ENCODE data around the gene PFDN4. TPM values are rescaled to one million over a fixed set of nuclear protein-coding genes. Genes with fewer than 3 reads are reported as not detected.

PFDN4 gene
- total RNA-seq, 4 donors from 2014 or later = 36.8 to 90.2 (median 64.8) TPM

DNA sequence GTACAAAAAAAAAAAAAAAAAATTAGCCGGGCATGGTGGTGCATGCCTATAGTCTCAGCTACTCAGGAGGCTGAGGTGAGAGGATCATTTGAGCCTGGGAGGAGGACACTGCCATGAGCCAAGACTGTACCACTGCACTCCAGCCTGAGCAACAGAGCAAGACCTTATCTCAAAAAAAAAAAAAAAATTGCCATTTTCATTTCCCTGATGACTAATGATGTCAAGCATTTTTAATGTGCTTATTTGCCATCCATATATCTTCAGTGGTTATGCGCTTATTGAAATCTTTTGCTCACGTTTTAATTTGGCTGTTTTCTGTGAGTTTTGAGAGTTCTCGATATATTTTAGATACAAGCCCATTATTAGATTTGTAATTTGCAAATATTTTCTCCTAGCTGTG, 46.7 kb downstream of the PFDN4 start:
- ATAC-seq (no peak), DNase-seq (no peak)
- H3K9me3 ChIP-seq = no peaks in the 10 kb centered on the region
- H3K4me1 ChIP-seq = no peaks in the 10 kb centered on the region
- in situ Hi-C loops (cut with MboI; ENCODE audit: low sequenced_read_pairs in 4 of 4) (no loop called here), intact Hi-C loops (cut with DNase I; ENCODE audit: low total_unique reads) (no loop called here)
- H3K36me3 ChIP-seq = no peaks in the 10 kb centered on the region
- no peak overlapping the region for H3K27ac ChIP-seq
- TF ChIP-seq, protein P1, sequence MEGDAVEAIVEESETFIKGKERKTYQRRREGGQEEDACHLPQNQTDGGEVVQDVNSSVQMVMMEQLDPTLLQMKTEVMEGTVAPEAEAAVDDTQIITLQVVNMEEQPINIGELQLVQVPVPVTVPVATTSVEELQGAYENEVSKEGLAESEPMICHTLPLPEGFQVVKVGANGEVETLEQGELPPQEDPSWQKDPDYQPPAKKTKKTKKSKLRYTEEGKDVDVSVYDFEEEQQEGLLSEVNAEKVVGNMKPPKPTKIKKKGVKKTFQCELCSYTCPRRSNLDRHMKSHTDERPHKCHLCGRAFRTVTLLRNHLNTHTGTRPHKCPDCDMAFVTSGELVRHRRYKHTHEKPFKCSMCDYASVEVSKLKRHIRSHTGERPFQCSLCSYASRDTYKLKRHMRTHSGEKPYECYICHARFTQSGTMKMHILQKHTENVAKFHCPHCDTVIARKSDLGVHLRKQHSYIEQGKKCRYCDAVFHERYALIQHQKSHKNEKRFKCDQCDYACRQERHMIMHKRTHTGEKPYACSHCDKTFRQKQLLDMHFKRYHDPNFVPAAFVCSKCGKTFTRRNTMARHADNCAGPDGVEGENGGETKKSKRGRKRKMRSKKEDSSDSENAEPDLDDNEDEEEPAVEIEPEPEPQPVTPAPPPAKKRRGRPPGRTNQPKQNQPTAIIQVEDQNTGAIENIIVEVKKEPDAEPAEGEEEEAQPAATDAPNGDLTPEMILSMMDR (IDR thresholded peaks at IDR 0.05 in 4 of 5, conservative IDR thresholded peaks at IDR 0.05 in 1 of 5) = no peak
- no peak for TF ChIP-seq POLR2A (IDR thresholded peaks at IDR 0.05)
- H3K4me3 ChIP-seq = no peak overlapping the region
- H3K27me3 ChIP-seq = no peaks in the 10 kb centered on the region

GRCh38 chr20:54255157-54255556, 47.3 kb downstream of the PFDN4 start:
- DNase-seq (no peak), ATAC-seq (no peak)
- Histone ChIP-seq H3K4me1 (no peaks in the 10 kb centered on the region), H3K27me3 (no peaks in the 10 kb centered on the region), H3K4me3 (no peak overlapping the region), H3K27ac (no peak overlapping the region), H3K9me3 (no peaks in the 10 kb centered on the region), H3K36me3 (no peaks in the 10 kb centered on the region)
- intact Hi-C loops (cut with DNase I; ENCODE audit: low total_unique reads) = no loop called here
- in situ Hi-C loops (cut with MboI; ENCODE audit: low sequenced_read_pairs in 4 of 4) = no loop called here
- no peak for TF ChIP-seq POLR2A (IDR thresholded peaks at IDR 0.05)
- TF ChIP-seq, protein P1 (IDR thresholded peaks at IDR 0.05 in 4 of 5, conservative IDR thresholded peaks at IDR 0.05 in 1 of 5) = no peak

DNA sequence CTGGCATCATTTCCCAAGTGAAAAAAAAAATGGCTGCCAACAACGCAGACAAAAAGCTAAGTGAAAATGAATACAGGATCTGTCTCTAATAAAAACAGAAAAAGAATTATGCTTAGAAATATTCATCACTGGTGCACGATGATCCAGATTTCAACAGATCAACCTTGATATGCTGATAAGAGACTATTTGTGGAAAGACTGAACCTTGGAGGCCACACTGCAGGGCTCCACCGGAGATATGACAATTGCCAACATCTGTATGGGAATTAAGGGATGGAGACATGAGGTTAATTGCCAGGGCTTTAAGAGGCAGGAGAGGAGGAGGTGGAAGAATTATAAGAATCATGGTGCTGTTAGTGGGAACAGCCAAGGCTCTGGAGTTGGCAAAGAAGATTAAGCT, 48.3 kb downstream of the PFDN4 start:
- H3K27me3 ChIP-seq = no peaks in the 10 kb centered on the region
- no peak overlapping the region for H3K4me3 ChIP-seq
- intact Hi-C loops (cut with DNase I; ENCODE audit: low total_unique reads) (loop anchor here (2.0 kb wide), 1 partner anchor 33 kb away; no protein-coding TSS in a partner anchor), in situ Hi-C loops (cut with MboI; ENCODE audit: low sequenced_read_pairs in 4 of 4) (no loop called here)
- H3K27ac ChIP-seq = peak overlapping the region in 1 of 4 donors; percentile 40
- DNase-seq = no peak
- ATAC-seq = no peak
- TF ChIP-seq, protein P1 (IDR thresholded peaks at IDR 0.05 in 4 of 5, conservative IDR thresholded peaks at IDR 0.05 in 1 of 5) = no peak
- no peak for TF ChIP-seq POLR2A (IDR thresholded peaks at IDR 0.05)
- H3K9me3 ChIP-seq = no peaks in the 10 kb centered on the region
- no peaks in the 10 kb centered on the region for H3K36me3 ChIP-seq
- H3K4me1 ChIP-seq = no peaks in the 10 kb centered on the region

DNA sequence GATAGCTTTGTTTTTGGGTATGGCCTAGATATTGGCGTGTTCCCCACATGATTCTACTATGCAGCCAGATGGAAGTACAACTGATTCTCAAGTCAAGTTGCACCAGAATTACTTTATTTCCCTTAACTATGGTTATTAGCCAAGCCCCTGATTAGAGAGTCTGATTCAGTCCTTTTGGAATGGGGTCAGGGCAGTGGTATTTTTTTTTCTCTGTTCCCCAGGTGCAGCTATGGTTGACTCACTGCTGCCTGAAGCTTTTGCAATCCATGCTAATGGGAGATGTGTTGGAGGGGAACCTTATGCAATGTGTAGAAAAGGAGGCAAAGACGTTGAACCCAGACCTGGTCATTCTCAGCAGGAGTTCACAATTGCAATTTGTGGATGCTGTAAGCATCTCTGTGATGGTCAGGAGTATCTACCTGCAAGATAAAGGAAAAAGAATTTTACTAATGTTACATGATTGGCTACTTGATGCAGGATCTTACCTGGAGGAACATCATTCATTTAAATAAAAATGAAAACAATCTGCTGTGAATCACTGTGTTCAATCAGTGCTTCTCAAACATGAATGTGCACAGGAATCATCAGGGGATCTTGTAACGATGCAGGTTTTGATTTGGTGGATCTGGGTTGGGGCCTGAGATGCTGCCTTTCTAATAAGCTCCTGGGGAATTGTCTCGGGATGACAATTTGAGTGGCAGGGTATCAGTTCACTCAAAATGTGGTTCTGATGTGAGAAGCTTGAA, 49.4 kb downstream of the PFDN4 start:
- TF ChIP-seq POLR2A (IDR thresholded peaks at IDR 0.05) = no peak
- TF ChIP-seq, protein P1 (IDR thresholded peaks at IDR 0.05 in 4 of 5, conservative IDR thresholded peaks at IDR 0.05 in 1 of 5) = no peak
- no peaks in the 10 kb centered on the region for H3K36me3 ChIP-seq
- ATAC-seq (peak; percentile 88 to 98), DNase-seq (peak; percentile 10 to 20)
- in situ Hi-C loops (cut with MboI; ENCODE audit: low sequenced_read_pairs in 4 of 4) = no loop called here
- no peak overlapping the region for H3K4me3 ChIP-seq
- no peaks in the 10 kb centered on the region for H3K9me3 ChIP-seq
- no peaks in the 10 kb centered on the region for H3K27me3 ChIP-seq
- intact Hi-C loops (cut with DNase I; ENCODE audit: low total_unique reads) = loop anchor here (2.0 kb wide), 1 partner anchor 34 kb away; no protein-coding TSS in a partner anchor
- H3K4me1 ChIP-seq = no peaks in the 10 kb centered on the region
- peak overlapping the region in 1 of 4 donors; percentile 40 for H3K27ac ChIP-seq
